ENCODE measurements around the gene ETF1.
"Not testable (repeated sequence)": the region's sequence is repeated elsewhere in the genome, so short reads cannot be mapped to it uniquely, and the experiment has no call there.

ETF1 gene

GRCh38 chr5:138528744-138529469, 14.1 kb downstream of the ETF1 start:
- no peak for DNase-seq (ENCODE audit: low read depth)

- no peak for DNase-seq (ENCODE audit: low read depth)
Measured at GRCh38 chr5:138528208-138528607, 14.8 kb downstream of the ETF1 start.

- no peak for DNase-seq (ENCODE audit: low read depth)
Measured at GRCh38 chr5:138527170-138527569, 15.9 kb downstream of the ETF1 start.

- DNase-seq (ENCODE audit: low read depth), result no peak
Measured at GRCh38 chr5:138523406-138523805, 19.6 kb downstream of the ETF1 start.

GRCh38 chr5:138520971-138521370, 22.1 kb downstream of the ETF1 start:
- DNase-seq (ENCODE audit: low read depth), result no peak

GRCh38 chr5:138517437-138517836, 25.6 kb downstream of the ETF1 start:
- no peak for DNase-seq (ENCODE audit: low read depth)

- no peak for DNase-seq (ENCODE audit: low read depth)
Measured at GRCh38 chr5:138515556-138516245, 27.3 kb downstream of the ETF1 start.

GRCh38 chr5:138514021-138514420, 29.0 kb downstream of the ETF1 start:
- no peak for DNase-seq (ENCODE audit: low read depth)

- DNase-seq (ENCODE audit: low read depth), result no peak
Measured at GRCh38 chr5:138508958-138509357, 34.1 kb downstream of the ETF1 start.

GRCh38 chr5:138507485-138507884, 35.6 kb downstream of the ETF1 start:
- not testable (repeated sequence) for DNase-seq (ENCODE audit: low read depth)

- DNase-seq (ENCODE audit: low read depth), result no peak
Measured at GRCh38 chr5:138506370-138507306, 36.4 kb downstream of the ETF1 start.

- DNase-seq (ENCODE audit: low read depth), result no peak
Measured at GRCh38 chr5:138504799-138505198, 38.2 kb downstream of the ETF1 start.

GRCh38 chr5:138503487-138504270, 39.4 kb downstream of the ETF1 start:
- DNase-seq (ENCODE audit: low read depth), result no peak

GRCh38 chr5:138502521-138502920, 40.5 kb downstream of the ETF1 start:
- DNase-seq (ENCODE audit: low read depth), result no peak

- DNase-seq (ENCODE audit: low read depth), result no peak
Measured at GRCh38 chr5:138502121-138502520, 40.9 kb downstream of the ETF1 start.

GRCh38 chr5:138498376-138498775, 44.7 kb downstream of the ETF1 start:
- no peak for DNase-seq (ENCODE audit: low read depth)

- no peak for DNase-seq (ENCODE audit: low read depth)
Measured at GRCh38 chr5:138495351-138495750, 47.7 kb downstream of the ETF1 start.

GRCh38 chr5:138492560-138493045, 50.4 kb downstream of the ETF1 start:
- DNase-seq (ENCODE audit: low read depth), result no peak

- peak; percentile 81 for DNase-seq (ENCODE audit: low read depth)
Measured at GRCh38 chr5:138491669-138492559, 51.1 kb downstream of the ETF1 start.

GRCh38 chr5:138491284-138491648, 51.8 kb downstream of the ETF1 start:
- DNase-seq (ENCODE audit: low read depth), result no peak

All from activated T-helper 9 cell treated with anti-CD3 and anti-CD28 coated beads, Interleukin-2, amount 50 U/mL, for 16 hours (primary cell).